Measurements from ENCODE around the gene MCTP2. TPM values are rescaled to one million over a fixed set of nuclear protein-coding genes. Genes with fewer than 3 reads are reported as not detected.

MCTP2 gene
- total RNA-seq, 4 donors from 2014 or later = 24.6 to 78.1 (median 40.3) TPM

- no peak for TF ChIP-seq CTCF (IDR thresholded peaks at IDR 0.05)
- DNase-seq (ENCODE audit: low spot score) = no peak
- ATAC-seq (ENCODE audit: low FRiP score) = no peak
Measured at GRCh38 chr15:94383706-94384105, 152.3 kb downstream of the MCTP2 start.

GRCh38 chr15:94385441-94385840 is 154.1 kb downstream of the MCTP2 start:
- ATAC-seq (ENCODE audit: low FRiP score) = no peak
- TF ChIP-seq CTCF (IDR thresholded peaks at IDR 0.05) = no peak

GRCh38 chr15:94386351-94386750 is 155.0 kb downstream of the MCTP2 start:
- no peak for ATAC-seq (ENCODE audit: low FRiP score)
- TF ChIP-seq CTCF (IDR thresholded peaks at IDR 0.05) = no peak

More at GRCh38 chr15:94385441-94385840, 154.1 kb downstream of the MCTP2 start:
- DNase-seq (ENCODE audit: low spot score) = no peak

GRCh38 chr15:94387442-94387841 is 156.1 kb downstream of the MCTP2 start:
- DNase-seq (ENCODE audit: low spot score) (no peak), ATAC-seq (ENCODE audit: low FRiP score) (peak; percentile 57)
- no peak for TF ChIP-seq CTCF (IDR thresholded peaks at IDR 0.05)

More at GRCh38 chr15:94386351-94386750, 155.0 kb downstream of the MCTP2 start:
- DNase-seq (ENCODE audit: low spot score) = no peak

GRCh38 chr15:94387849-94388441 is 156.6 kb downstream of the MCTP2 start:
- TF ChIP-seq CTCF (IDR thresholded peaks at IDR 0.05) = no peak
- DNase-seq (ENCODE audit: low spot score) (no peak), ATAC-seq (ENCODE audit: low FRiP score) (no peak)

- ATAC-seq (ENCODE audit: low FRiP score) = no peak
- DNase-seq (ENCODE audit: low spot score) = no peak
- no peak for TF ChIP-seq CTCF (IDR thresholded peaks at IDR 0.05)
Measured at GRCh38 chr15:94395640-94396039, 164.3 kb downstream of the MCTP2 start.

GRCh38 chr15:94397337-94397736 is 166.0 kb downstream of the MCTP2 start:
- ATAC-seq (ENCODE audit: low FRiP score) (peak; percentile 31), DNase-seq (ENCODE audit: low spot score) (no peak)
- no peak for TF ChIP-seq CTCF (IDR thresholded peaks at IDR 0.05)
